H9 (cell line): Measurements from ENCODE around the gene GRIP1. TPM values are rescaled to one million over a fixed set of nuclear protein-coding genes. Genes with fewer than 3 reads are reported as not detected.

Experiments
- DNase-seq: peaks from one replicate; pipeline ENCODE4 v3.0.0-alpha.2; 2017
- H2AFZ ChIP-seq: one replicate; pipeline ENCODE4 v1.6.1; 2013; ENCODE audit warnings: mild to moderate bottlenecking, low read length, control low read depth, moderate library complexity
- H2AK5ac ChIP-seq: 2 replicates; pipeline ENCODE4 v1.6.1; 2013; ENCODE audit warnings: low read length, control low read depth, mixed read lengths; ENCODE audit not compliant: insufficient read length
- H2BK120ac ChIP-seq: one replicate; pipeline ENCODE4 v1.6.1; 2013; ENCODE audit warnings: low read depth, mild to moderate bottlenecking, low read length, control low read depth, inconsistent platforms; ENCODE audit not compliant: poor library complexity, severe bottlenecking
- H2BK12ac ChIP-seq: 2 replicates; pipeline ENCODE4 v1.6.1; 2013; ENCODE audit warnings: low read length, control low read depth, mixed read lengths, low read depth; ENCODE audit not compliant: insufficient read length
- H2BK15ac ChIP-seq: 2 replicates; pipeline ENCODE4 v1.6.1; 2013; ENCODE audit warnings: low read depth, low read length, control low read depth
- H2BK20ac ChIP-seq: one replicate; pipeline ENCODE4 v1.6.1; 2013; ENCODE audit warnings: low read depth, mild to moderate bottlenecking, low read length, control low read depth, inconsistent platforms; ENCODE audit not compliant: poor library complexity, severe bottlenecking
- H2BK5ac ChIP-seq: 2 replicates; pipeline ENCODE4 v1.6.1; 2013; ENCODE audit warnings: low read length, control low read depth, mixed read lengths; ENCODE audit not compliant: insufficient read length
- H3K14ac ChIP-seq: 2 replicates; pipeline ENCODE4 v1.6.1; 2013; ENCODE audit warnings: low read length, control low read depth; ENCODE audit not compliant: insufficient read depth
- H3K18ac ChIP-seq: 2 replicates; pipeline ENCODE4 v1.6.1; 2013; ENCODE audit warnings: low read depth, mild to moderate bottlenecking, mixed read lengths, low read length, control low read depth; ENCODE audit not compliant: insufficient read length
- H3K23ac ChIP-seq: 2 replicates; pipeline ENCODE4 v1.6.1; 2013; ENCODE audit warnings: low read length, control low read depth, mixed read lengths, low read depth; ENCODE audit not compliant: insufficient read length
- H3K23me2 ChIP-seq: 2 replicates; pipeline ENCODE4 v1.6.1; 2013; ENCODE audit warnings: low read depth, mild to moderate bottlenecking, mixed read lengths, low read length, control low read depth; ENCODE audit not compliant: insufficient read length, poor library complexity, severe bottlenecking
- H3K27ac ChIP-seq: 2 replicates; pipeline ENCODE4 v1.5.1; 2013; ENCODE audit warnings: low read length, control low read depth, mixed read lengths, low read depth; ENCODE audit not compliant: insufficient read length
- H3K27me3 ChIP-seq: 2 replicates; pipeline ENCODE4 v1.6.1; 2013; ENCODE audit warnings: low read length, control low read depth, inconsistent platforms; ENCODE audit not compliant: insufficient read depth
- H3K4ac ChIP-seq: 2 replicates; pipeline ENCODE4 v1.6.1; 2013; ENCODE audit warnings: low read depth, mild to moderate bottlenecking, control low read depth, inconsistent platforms, low read length, moderate library complexity
- H3K4me1 ChIP-seq: 2 replicates; pipeline ENCODE4 v1.6.1; 2013; ENCODE audit warnings: low read length, control low read depth, inconsistent platforms; ENCODE audit not compliant: insufficient read depth
- H3K4me2 ChIP-seq: 2 replicates; pipeline ENCODE4 v1.6.1; 2013; ENCODE audit warnings: low read length, control low read depth, mixed read lengths; ENCODE audit not compliant: insufficient read length, insufficient read depth
- H3K56ac ChIP-seq: 2 replicates; pipeline ENCODE4 v1.6.1; 2013; ENCODE audit warnings: low read depth, mild to moderate bottlenecking, mixed read lengths, low read length, control low read depth; ENCODE audit not compliant: insufficient read length
- H3K79me1 ChIP-seq: 2 replicates; pipeline ENCODE4 v1.6.1; 2013; ENCODE audit warnings: low read depth, mild to moderate bottlenecking, moderate library complexity, low read length, control low read depth, inconsistent platforms; ENCODE audit not compliant: insufficient read depth, poor library complexity, severe bottlenecking
- H3K79me2 ChIP-seq: 2 replicates; pipeline ENCODE4 v1.6.1; 2013; ENCODE audit warnings: low read length, control low read depth, inconsistent platforms; ENCODE audit not compliant: insufficient read depth
- H3K9ac ChIP-seq: 2 replicates; pipeline ENCODE4 v1.6.1; 2013; ENCODE audit warnings: low read length, control low read depth, mixed read lengths; ENCODE audit not compliant: insufficient read length; ENCODE audit errors: extremely low read depth
- H3K9me3 ChIP-seq: one replicate; pipeline ENCODE4 v1.6.1; 2013; ENCODE audit warnings: low read depth, low read length, inconsistent platforms; ENCODE audit not compliant: control insufficient read depth
- H3T11ph ChIP-seq: one replicate; pipeline ENCODE4 v1.6.1; 2013; ENCODE audit warnings: mild to moderate bottlenecking, low read length, control low read depth, inconsistent platforms
- H4K20me1 ChIP-seq: one replicate; pipeline ENCODE4 v1.6.1; 2013; ENCODE audit not compliant: control insufficient read depth, insufficient read length, insufficient read depth
- H4K5ac ChIP-seq: 2 replicates; pipeline ENCODE4 v1.6.1; 2013; ENCODE audit warnings: low read depth, mild to moderate bottlenecking, mixed read lengths, low read length, control low read depth; ENCODE audit not compliant: insufficient read length
- H4K8ac ChIP-seq: replicated peaks from 2 replicates; pipeline ENCODE4 v1.6.1; 2013; ENCODE audit warnings: low read length, control low read depth, mixed read lengths, low read depth; ENCODE audit not compliant: insufficient read length
- H4K91ac ChIP-seq: 2 replicates; pipeline ENCODE4 v1.6.1; 2013; ENCODE audit warnings: low read depth, mild to moderate bottlenecking, moderate library complexity, mixed read lengths, low read length, control low read depth; ENCODE audit not compliant: insufficient read length
- H3K27ac Mint-ChIP-seq, 3 experiments: 2 replicates in 2 of 3; 3 replicates in 1 of 3; pipeline ENCODE4 v1.8.0; 2020 to 2021; ENCODE audit warnings: mixed read lengths in 3 of 3, mild to moderate bottlenecking in 1 of 3, moderate library complexity in 1 of 3
- H3K27me3 Mint-ChIP-seq: 2 replicates; pipeline ENCODE4 v1.8.0; 2021; ENCODE audit warnings: low read depth, mild to moderate bottlenecking, moderate library complexity, mixed read lengths
- H3K36me3 Mint-ChIP-seq, 3 experiments: 2 replicates in 2 of 3; 3 replicates in 1 of 3; pipeline ENCODE4 v1.8.0; 2020 to 2021; ENCODE audit warnings: low read depth in 3 of 3, mixed read lengths in 3 of 3; ENCODE audit not compliant: insufficient read depth in 1 of 3
- H3K4me1 Mint-ChIP-seq, 2 experiments: 2 replicates each; pipeline ENCODE4 v1.8.0; 2020; ENCODE audit warnings: mixed read lengths in 2 of 2
- H3K4me3 Mint-ChIP-seq, 2 experiments: 2 replicates in 1 of 2; 3 replicates in 1 of 2; pipeline ENCODE4 v1.8.0; 2020 to 2021; ENCODE audit warnings: mild to moderate bottlenecking in 2 of 2, mixed read lengths in 2 of 2, moderate library complexity in 1 of 2
- H3K9me3 Mint-ChIP-seq, 2 experiments: 2 replicates in 1 of 2; 3 replicates in 1 of 2; pipeline ENCODE4 v1.8.0; 2020; ENCODE audit warnings: mild to moderate bottlenecking in 2 of 2, mixed read lengths in 2 of 2, moderate library complexity in 1 of 2
- CTCF ChIP-seq: fragments of 200-600 bp; sonication (generic); conservative IDR thresholded peaks from 3 replicates; pipeline ENCODE4 v1.8.0; 2021; ENCODE audit warnings: antibody characterized with exemption, mild to moderate bottlenecking
- WGBS: extraction: QIAGEN DNeasy Blood & Tissue Kit; methylation state at CpG from one replicate; pipeline ENCODE4 v1.1.7; 2013; ENCODE audit warnings: missing lambda C conversion rate, low lambda C conversion rate, mixed read lengths; ENCODE audit not compliant: insufficient read length; ENCODE audit errors: extremely low coverage; 5-methylcytosine and 5-hydroxymethylcytosine counted together
- total RNA-seq: library from RNA; stranded (reverse); gene quantifications from 2 replicates; pipeline ENCODE4 v1.2.1, GENCODE V29; 2021

GRIP1 gene
- total RNA-seq, 1 experiment from 2014 or later: 19.5 TPM

- Histone ChIP-seq H2AFZ (no peak overlapping the region), H2BK5ac (no peak overlapping the region), H3K56ac (no peak overlapping the region), H4K5ac (no peak overlapping the region), H3K4me2 (no peak overlapping the region), H3K14ac (no peak overlapping the region), H3K4ac (no peak overlapping the region), H2BK120ac (no peak overlapping the region), H4K8ac (no peak overlapping the region), H3K9ac (no peak overlapping the region), H2BK15ac (no peak overlapping the region), H4K91ac (no peak overlapping the region), H4K20me1 (no peaks in the 10 kb centered on the region), H2BK20ac (no peak overlapping the region), H3K4me1 (no peaks in the 10 kb centered on the region), H3K27ac (no peak overlapping the region), H3K79me1 (no peaks in the 10 kb centered on the region), H2AK5ac (no peak overlapping the region), H3K27me3 (no peaks in the 10 kb centered on the region), H3K23ac (no peak overlapping the region), H3K23me2 (no peaks in the 10 kb centered on the region), H3K9me3 (no peaks in the 10 kb centered on the region), H3K18ac (no peak overlapping the region), H2BK12ac (no peak overlapping the region), H3T11ph (no peak overlapping the region), H3K79me2 (no peaks in the 10 kb centered on the region)
- no peaks in the 10 kb centered on the region for H3K9me3 Mint-ChIP-seq
- no peak for DNase-seq
- no peak overlapping the region for H3K4me3 Mint-ChIP-seq
- no peak overlapping the region for H3K27ac Mint-ChIP-seq
- H3K4me1 Mint-ChIP-seq: peaks cover 3 to 5% of the 10 kb centered on the region in 2 experiments; a peak in 1 of 4 replicates
- H3K27me3 Mint-ChIP-seq: no peaks in the 10 kb centered on the region
- TF ChIP-seq CTCF: no peak
- no peaks in the 10 kb centered on the region for H3K36me3 Mint-ChIP-seq
- no CpG with 5 or more reads among the region's 6 CpGs for WGBS
These were observed 286.5 kb downstream of the GRIP1 start for GRCh38 chr12:66392266-66392915.
